GM15510 (cell line): ENCODE data around the gene HIVEP3.

Experiments
- POLR2A ChIP-seq: IDR thresholded peaks from 3 replicates; pipeline ENCODE4 v1.6.1; 2011; ENCODE audit warnings: borderline replicate concordance; ENCODE audit not compliant: insufficient read length; ENCODE audit errors: extremely low read depth

HIVEP3 gene

DNA sequence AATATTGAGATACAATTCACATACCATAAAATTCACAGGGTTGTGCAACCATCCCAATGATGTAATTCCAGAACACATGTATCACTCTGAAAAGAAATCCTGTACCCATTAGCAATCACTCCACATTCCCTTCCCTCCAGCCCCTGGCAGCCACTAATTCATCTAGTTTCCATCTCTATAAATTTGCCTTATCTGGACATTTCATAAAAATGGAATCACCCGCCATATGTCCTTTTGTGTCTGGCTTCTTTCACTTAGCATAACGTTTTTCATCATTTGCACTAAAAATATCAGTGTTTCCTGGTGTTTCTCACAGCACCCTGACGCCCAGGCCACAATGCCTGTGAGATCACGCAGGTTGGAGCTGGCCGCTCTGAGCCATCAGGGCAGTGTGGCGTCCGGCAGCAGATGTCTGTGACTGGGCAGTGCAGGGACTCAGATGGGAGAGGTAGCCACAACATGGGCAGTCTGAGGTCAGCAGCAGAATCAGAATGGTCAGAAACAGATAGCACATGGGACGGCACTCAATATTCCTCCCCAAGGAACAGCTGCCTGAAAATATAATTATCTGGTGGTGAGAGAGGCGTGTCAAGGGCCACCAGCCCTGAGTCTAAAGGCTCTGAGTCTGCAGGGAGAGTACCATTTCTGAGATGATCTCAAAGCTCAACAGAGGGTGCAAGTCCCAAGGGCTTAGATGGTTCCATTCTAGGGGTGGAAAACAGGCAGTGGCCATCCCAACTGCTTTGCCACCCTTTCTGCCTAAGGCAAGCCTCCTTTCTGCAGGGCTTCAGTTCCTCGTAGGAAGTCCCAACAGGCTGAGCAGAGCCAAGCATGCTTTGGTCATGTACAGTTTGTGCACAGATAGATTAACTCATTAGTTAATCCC lies 304.8 kb downstream of the HIVEP3 start:
- TF ChIP-seq POLR2A = no peak

DNA sequence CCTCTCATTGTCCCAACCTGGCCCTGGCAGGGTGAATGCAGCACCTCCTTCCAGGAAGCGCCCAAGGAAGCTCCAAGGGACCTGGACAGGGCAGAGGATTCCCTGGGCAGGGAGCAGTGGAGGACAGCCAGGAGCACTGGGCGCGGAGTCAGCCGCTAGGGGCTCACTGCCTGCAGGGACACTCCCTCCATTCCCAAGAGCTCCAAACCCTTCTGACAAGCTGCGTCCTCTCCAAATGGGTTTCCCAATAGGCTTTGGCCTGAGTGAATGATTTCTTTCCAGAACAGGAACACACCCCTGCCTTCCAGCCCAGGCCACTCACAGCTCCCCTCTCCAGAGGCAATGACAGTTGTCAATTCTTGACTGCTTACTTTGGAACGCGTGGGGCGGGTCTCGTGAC lies 305.8 kb downstream of the HIVEP3 start:
- TF ChIP-seq POLR2A = no peak

DNA sequence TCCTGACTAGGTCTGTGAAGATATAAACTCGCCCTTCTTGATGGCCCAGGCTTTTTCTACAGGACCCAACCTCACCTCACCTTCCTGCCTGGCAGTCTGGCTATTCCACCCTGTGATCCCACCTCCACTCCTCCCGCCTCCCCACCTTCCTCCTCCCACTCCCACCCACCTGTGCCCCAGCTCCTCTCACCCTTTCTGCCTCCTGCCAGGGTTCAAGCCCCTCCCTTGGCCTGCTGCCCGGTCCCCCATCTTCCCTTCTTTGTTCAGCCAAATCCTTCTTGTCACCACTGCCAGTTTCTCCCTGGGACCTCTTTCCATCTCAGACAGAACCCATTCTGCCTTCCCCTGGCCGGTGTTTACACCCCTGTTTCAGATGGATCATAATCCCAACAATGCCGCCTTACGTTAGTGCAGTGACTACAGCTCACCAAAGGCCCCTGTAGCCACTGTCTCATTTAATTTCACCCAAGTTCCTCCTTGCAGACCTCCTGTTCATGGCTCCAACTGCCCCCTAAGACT lies 306.7 kb downstream of the HIVEP3 start:
- no peak for TF ChIP-seq POLR2A

DNA sequence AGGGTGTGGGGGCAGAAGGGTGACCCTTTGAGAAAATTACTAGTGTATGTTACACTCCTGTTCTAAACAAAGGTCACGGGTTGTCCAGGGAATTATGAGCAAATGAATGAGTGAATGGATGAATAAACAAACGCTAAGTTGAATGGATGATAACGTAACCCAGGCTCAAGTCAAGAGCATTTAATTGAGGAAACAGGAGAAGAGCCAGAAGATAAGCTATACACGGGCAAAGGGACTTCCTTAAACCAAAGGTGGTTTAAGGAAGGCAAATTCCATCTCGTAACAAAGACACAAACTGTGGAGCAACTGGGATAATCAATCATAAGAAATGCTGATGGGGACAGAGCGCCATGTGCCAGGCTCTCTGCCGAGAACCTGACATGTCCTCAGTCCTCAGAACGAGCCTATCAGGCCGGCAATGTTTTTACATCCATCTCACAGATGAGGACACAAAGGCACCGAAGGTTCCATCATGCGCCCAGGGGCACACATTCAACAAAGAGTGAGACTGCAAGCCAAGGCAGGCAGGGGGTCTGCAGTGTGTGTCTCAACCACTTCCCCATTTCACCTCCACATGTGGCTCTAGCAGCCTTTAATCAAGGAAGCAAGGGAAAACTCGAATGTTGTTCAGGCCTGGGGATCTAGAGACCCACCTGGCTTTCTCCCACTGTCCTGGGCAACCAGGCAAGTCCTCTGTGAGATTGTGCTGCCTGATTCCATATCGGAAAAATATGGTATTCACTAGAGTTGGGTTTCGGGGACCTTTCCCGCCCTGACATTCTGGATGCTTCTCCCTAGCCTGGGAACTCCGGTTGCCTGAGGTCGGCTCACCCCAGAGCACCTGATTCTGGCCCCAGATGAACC lies 307.4 kb downstream of the HIVEP3 start:
- TF ChIP-seq POLR2A = no peak

DNA sequence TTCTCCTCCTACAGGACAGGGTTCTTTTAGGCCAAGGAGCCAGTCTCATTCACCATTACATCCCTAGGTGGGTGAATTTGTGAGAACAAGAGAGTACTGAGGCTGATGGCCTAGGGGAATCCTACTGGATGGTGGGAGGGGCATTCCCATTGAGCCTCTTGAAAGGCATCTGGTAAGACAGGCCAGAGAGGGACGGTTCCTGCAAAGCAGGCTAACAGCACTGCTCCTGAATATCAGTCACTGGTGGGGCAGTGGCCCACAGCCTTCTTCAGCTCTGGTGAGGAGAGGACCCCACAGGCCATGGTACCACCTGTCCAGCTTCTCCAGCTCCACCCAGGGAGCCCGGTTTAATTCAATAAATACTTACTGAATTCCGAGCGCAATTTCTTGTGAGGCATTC lies 308.4 kb downstream of the HIVEP3 start:
- TF ChIP-seq POLR2A = no peak

DNA sequence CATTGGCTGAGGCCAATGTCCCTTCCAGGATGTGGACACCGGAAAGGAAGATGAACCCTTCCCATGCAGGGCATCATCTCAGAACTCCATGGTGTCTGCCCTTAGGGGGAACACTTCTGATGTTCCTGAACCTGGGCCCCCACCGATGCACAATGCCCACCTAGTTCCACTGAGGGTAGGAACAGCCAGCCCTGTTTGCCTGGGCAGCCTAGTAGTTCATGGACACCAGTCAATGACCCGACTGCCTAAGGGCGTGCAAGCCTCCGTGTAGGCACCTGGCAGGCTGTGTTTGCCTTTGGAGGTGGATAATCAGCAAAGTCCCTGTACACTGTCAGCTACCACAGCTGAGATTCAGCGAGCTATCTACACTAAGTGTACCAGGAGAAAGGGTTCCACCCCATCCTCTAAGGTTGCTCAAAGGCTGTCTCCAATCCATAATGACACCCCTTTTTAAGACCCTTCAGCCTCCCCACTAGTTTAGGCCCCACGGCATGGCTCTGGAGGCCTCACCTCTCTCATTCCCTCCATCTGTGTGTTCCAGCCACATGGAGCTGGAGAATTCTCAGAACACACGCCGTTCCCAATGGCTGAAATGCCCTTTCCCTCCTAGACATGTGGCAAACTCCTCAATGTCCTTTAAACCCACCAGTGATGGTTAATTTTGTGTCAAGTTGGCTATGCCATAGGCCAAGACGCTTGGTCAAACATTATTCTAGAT lies 309.4 kb downstream of the HIVEP3 start:
- no peak for TF ChIP-seq POLR2A

DNA sequence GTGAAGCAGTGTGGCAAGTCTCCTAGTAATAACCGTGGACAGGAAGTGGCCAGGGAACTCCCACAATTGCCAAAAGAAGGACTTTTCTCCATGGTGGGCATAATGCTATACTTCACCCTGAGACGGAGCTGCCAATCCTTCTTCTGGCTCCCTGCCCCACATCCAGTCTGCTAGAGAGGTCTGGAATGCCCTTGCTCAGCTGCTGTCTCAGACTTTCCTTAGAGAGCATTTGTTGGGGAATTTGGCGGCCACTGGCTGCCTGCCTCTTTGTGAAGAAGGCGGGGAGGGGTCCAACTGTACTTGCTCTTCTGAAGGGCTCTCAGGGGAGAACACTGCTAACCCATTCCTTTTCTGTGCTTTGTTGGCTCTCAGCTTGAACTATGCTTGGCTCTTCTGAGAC lies 310.5 kb downstream of the HIVEP3 start:
- no peak for TF ChIP-seq POLR2A

DNA sequence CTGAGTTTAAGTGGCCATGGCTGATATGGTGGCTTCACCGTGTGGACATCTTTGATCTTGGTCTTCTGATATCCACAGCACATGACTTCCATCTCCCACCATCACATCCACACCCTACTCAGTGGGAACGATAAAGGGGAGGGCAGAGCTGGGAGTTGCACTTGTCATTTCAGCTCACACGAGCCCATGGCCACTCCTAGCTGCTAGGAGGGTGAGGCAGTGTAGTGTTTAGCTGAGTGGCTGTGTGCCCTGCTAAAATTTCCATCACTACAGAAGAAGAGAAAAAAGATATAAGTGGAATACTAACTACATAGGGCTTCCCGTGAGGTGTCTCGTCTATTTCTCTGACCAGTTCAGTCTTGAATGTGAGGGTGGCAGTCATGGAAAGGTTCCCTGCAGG lies 310.9 kb downstream of the HIVEP3 start:
- no peak for TF ChIP-seq POLR2A

DNA sequence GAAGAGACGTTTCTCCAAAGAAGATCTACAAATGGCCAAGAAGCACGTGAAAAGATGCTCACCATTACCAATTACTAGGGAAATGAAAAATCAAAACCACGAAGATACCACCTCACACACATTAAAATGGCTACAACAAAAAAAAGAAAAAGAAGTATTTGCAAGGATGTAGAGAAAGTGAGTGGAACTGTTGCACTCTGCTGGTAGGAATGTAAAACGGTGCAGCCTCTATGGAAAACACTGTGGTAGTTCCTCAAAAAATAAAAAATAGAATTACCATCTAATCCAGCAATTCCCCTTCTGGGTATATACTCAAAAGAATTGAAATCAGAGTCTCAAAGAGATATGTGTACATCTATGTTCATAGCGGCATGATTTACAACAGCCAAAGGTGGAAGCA lies 318.8 kb downstream of the HIVEP3 start:
- no peak for TF ChIP-seq POLR2A

DNA sequence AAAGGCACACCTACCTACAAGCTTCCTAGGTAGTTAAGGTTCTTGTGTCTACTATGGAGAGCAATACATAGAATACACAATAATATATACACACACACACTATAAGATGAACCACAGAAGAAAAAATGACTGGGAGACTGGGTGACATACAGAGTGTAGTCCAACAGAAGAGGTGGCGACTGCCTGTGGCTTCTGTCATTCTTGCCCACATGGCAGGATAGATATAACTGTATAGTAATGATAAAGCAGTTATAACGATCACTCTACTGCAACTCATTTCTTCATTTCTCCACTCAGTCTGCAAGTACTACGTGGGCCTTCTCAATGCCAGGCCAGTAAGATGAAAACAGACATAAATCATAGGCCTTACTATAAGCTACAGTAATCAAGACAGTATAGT lies 320.4 kb downstream of the HIVEP3 start:
- no peak for TF ChIP-seq POLR2A

DNA sequence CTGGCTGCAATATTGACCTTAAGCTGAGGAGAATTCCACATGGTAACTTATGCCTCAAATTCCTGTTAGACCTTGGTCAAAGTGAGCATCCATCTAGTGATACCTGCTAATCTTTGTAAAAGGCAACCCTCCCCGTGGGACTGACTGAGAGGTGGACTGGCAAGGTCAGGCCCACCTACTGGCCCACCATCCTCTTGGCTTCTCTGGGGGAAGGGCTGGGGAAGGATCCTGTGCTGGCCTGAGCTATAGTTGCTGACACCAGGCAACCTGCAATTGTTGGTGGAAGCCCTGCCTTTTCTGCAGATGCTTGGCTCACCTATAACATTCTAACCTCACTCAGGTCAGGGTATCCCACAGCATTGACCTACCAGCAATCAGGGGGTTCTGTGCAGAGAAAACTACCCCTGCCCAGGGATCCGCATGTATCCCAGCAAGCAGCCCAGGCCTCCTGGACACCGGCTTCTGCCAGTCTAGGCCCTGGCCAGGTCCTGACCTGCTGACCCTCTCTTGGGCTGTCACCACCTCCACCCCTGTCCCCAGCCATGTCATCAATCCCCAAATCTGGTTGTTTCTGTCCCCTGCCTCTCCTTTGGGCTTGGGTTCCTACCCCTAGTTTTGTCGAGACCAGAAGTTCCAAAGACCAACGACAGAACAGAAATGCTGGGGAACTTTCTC lies 326.1 kb downstream of the HIVEP3 start:
- TF ChIP-seq POLR2A = no peak

DNA sequence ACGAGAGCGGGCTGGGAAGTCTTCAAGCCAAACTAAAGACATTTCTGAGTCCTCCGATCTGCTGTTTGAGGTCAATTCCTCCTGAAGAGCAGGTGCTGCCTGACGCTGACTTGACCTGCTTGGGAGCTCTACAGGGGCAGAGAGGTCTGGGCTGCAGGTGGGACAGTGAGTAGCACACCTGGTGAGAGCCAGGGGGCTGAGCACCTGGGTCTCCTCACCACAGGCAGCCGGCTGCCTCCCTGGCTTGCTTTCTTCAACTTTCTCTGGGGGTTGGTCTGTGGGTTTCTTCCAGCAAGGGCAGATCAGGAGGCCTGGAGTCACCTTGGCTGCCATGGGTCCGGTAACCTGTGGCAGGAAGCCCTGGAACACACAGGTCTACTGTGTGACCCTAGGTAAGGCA lies 326.8 kb downstream of the HIVEP3 start:
- TF ChIP-seq POLR2A = no peak

DNA sequence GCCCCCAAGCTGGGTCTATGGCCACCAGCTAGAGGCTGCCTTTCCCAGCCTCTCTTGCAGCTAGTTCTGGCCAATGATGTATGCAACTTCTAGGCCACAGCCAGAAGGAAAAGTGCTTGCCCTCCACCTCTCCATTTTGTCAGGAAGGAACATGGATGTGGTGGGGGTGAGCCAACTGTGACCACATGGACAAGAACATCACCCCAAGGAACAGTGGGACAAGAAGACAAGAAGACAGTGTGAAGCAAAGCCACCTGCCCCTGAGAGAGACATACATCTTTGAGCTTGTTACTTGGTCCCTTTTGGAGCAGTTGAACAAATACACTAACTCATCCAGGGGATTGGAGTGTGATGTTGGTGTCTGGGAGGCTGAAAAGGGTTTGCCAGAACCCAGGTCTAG lies 328.4 kb downstream of the HIVEP3 start:
- no peak for TF ChIP-seq POLR2A

DNA sequence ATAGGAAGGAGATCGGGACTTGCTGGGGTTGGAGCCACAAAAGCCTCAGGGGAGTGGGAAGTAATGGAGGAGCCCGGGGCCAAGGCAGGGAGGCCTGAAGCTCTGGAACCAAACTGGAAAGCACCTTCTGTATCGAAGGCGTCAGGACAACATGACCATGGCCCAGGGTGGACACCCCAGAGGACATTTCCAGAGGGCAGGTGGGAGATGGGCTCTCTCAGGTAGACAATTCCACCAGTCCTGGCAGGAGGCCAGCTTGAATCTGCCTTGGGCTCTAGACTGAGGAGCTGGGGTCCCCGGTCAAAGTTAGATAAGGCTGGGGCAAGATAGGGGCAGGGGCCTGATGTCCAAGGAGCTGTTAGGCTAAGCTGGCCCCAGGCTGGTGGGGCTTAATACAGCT lies 329.3 kb downstream of the HIVEP3 start:
- TF ChIP-seq POLR2A = no peak
